T-helper 17 cell (primary cell): Measurements from ENCODE around the gene SENP1. TPM values are rescaled to one million over a fixed set of nuclear protein-coding genes. Genes with fewer than 3 reads are reported as not detected.

Source experiments
- ATAC-seq: fragments of 150-1000 bp; cut with Tn5 transposase; 2 replicates; pipeline ENCODE4 v1.10.0; 2021; ENCODE audit warnings: mild to moderate bottlenecking, moderate library complexity
- DNase-seq, 3 donors: peaks; one replicate each; pipeline versions ENCODE4 v3.0.0 to v3.0.0-alpha.2; 2020 to 2021
- H3K9me3 ChIP-seq: one replicate; pipeline ENCODE4 v1.7.0; 2013; ENCODE audit warnings: low read length, mild to moderate bottlenecking; ENCODE audit not compliant: control insufficient read depth, poor library complexity, severe bottlenecking
- H3K27ac Mint-ChIP-seq: one replicate; pipeline ENCODE4 v1.8.0; 2022; ENCODE audit warnings: mild to moderate bottlenecking, moderate library complexity, mixed read lengths
- H3K27me3 Mint-ChIP-seq: one replicate; pipeline ENCODE4 v1.8.0; 2022; ENCODE audit warnings: mixed read lengths
- H3K36me3 Mint-ChIP-seq: one replicate; pipeline ENCODE4 v1.8.0; 2022; ENCODE audit warnings: low read depth, mixed read lengths
- H3K4me1 Mint-ChIP-seq: one replicate; pipeline ENCODE4 v1.8.0; 2022; ENCODE audit warnings: mild to moderate bottlenecking, mixed read lengths
- H3K4me3 Mint-ChIP-seq: one replicate; pipeline ENCODE4 v1.8.0; 2022; ENCODE audit warnings: mild to moderate bottlenecking, moderate library complexity, mixed read lengths
- total RNA-seq, 4 donors: library from RNA in 2 of 4; stranded (reverse) in 2 of 4; gene quantifications; one replicate each; pipeline ENCODE4 v1.2.3 and lab custom pipeline; 2022 to 2026

The SENP1 gene
- total RNA-seq (10 to 100 TPM; 26.9 to 33.8 TPM), total RNA-seq (lab: John Stamatoyannopoulos, UW) (37.5 to 54.7 reads per million in 2 donors)

GRCh38 chr12:48105867-48106680, at the start of gene SENP1:
SENP1 (minus strand) TSS chr12:48106079; CDS start chr12:48101472, 4,607 bp downstream.
- H3K27ac Mint-ChIP-seq, result peak within 1 kb of the TSS; percentile 99
- H3K4me3 Mint-ChIP-seq, result peak within 1 kb of the TSS; percentile 99
- no peaks in the 10 kb centered on the region for H3K27me3 Mint-ChIP-seq
- H3K4me1 Mint-ChIP-seq, result peaks cover 57% of the 10 kb centered on the region
- peaks cover 7% of the 10 kb centered on the region for H3K36me3 Mint-ChIP-seq
- DNase-seq (peak; percentile 79 to 86 (median 81)), ATAC-seq (peak; percentile 79)
- H3K9me3 ChIP-seq, result no peaks in the 10 kb centered on the region

GRCh38 chr12:48151103-48151771, 45.4 kb upstream of the SENP1 start:
- H3K9me3 ChIP-seq, result no peaks in the 10 kb centered on the region
- peaks cover 4% of the 10 kb centered on the region for H3K36me3 Mint-ChIP-seq
- H3K4me3 Mint-ChIP-seq, result no peak overlapping the region
- H3K27me3 Mint-ChIP-seq, result no peaks in the 10 kb centered on the region
- peak overlapping the region; percentile 74 for H3K27ac Mint-ChIP-seq
- no peak for ATAC-seq
- no peak for DNase-seq
- peaks cover 9% of the 10 kb centered on the region for H3K4me1 Mint-ChIP-seq

GRCh38 chr12:48145981-48146380, 40.1 kb upstream of the SENP1 start:
- H3K4me1 Mint-ChIP-seq, result no peaks in the 10 kb centered on the region
- H3K27me3 Mint-ChIP-seq, result no peaks in the 10 kb centered on the region
- no peaks in the 10 kb centered on the region for H3K9me3 ChIP-seq
- ATAC-seq (no peak), DNase-seq (no peak)
- H3K27ac Mint-ChIP-seq, result peak overlapping the region; percentile 16
- H3K4me3 Mint-ChIP-seq, result no peak overlapping the region
- H3K36me3 Mint-ChIP-seq, result peaks cover 2% of the 10 kb centered on the region

GRCh38 chr12:48143898-48144297, 38.0 kb upstream of the SENP1 start:
- no peaks in the 10 kb centered on the region for H3K9me3 ChIP-seq
- Mint-ChIP-seq H3K27me3 (no peaks in the 10 kb centered on the region), H3K4me1 (no peaks in the 10 kb centered on the region), H3K27ac (no peak overlapping the region), H3K4me3 (no peak overlapping the region), H3K36me3 (no peaks in the 10 kb centered on the region)
- DNase-seq (no peak), ATAC-seq (no peak)

DNA sequence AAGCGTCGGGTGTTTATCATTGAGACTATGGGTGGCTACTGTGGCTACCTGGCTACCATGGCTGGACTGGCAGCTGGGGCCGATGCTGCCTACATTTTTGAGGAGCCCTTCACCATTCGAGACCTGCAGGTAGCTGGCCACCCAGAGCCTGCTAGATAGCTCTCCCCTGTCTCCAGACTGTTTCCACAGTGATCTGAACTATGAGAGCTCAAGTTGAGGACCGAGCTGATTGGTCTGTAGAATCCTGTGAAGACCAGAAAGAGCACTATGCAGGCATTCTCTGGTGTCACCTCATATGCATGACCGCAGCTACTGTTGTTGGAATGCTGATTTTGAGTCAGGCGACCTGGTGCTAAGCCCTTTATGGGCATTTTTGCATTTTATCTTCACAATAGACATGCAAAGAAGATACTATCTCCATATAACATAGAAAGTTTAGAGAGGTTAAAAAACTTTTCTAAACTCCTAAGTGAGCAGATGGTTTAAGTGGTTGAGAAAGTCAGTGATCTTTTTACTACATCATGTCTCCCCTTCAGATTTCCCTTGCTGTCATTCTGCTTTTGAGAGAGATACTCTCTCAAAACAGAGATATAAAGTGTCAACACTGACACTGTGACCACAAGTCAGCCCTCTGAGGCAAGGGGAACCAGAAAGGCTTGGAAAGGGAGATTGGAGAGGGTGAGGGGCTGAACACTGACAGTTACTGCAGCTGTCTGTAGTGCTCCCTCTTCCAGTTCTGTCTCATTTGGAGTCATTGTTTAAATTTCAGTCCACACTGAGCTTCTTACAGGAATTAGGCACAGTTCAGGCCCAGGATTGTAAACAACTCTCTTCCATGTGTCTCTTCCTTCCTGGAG, 37.2 kb upstream of the SENP1 start:
- H3K27me3 Mint-ChIP-seq, result no peaks in the 10 kb centered on the region
- H3K27ac Mint-ChIP-seq, result no peak overlapping the region

GRCh38 chr12:48135027-48135426, 29.1 kb upstream of the SENP1 start:
- H3K27ac Mint-ChIP-seq, result no peak overlapping the region
- no peak for ATAC-seq
- no peaks in the 10 kb centered on the region for H3K9me3 ChIP-seq
- H3K4me3 Mint-ChIP-seq, result no peak overlapping the region
- no peaks in the 10 kb centered on the region for H3K4me1 Mint-ChIP-seq
- no peak for DNase-seq
- no peaks in the 10 kb centered on the region for H3K27me3 Mint-ChIP-seq
- H3K36me3 Mint-ChIP-seq, result peaks cover 6% of the 10 kb centered on the region

More for the DNA sequence above, 37.2 kb upstream of the SENP1 start:
- no peaks in the 10 kb centered on the region for H3K9me3 ChIP-seq
- no peaks in the 10 kb centered on the region for H3K36me3 Mint-ChIP-seq
- no peak overlapping the region for H3K4me3 Mint-ChIP-seq
- DNase-seq (no peak), ATAC-seq (no peak)
- H3K4me1 Mint-ChIP-seq, result no peaks in the 10 kb centered on the region

DNA sequence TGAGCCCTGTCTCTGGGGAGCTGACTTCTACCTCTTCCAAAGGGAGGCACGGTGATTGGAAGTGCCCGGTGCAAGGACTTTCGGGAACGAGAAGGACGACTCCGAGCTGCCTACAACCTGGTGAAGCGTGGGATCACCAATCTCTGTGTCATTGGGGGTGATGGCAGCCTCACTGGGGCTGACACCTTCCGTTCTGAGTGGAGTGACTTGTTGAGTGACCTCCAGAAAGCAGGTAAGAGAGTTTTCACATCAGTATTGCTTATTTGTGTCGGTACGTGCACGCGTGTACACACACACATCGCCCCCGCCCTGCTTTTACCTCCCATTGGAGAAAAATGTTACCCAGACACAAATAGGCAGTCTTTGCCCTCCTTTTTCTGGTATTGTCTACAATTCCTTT, 26.9 kb upstream of the SENP1 start:
- Mint-ChIP-seq H3K27ac (no peak overlapping the region), H3K4me3 (no peak overlapping the region), H3K36me3 (peaks cover 9% of the 10 kb centered on the region), H3K4me1 (no peaks in the 10 kb centered on the region), H3K27me3 (no peaks in the 10 kb centered on the region)
- DNase-seq (no peak), ATAC-seq (no peak)
- H3K9me3 ChIP-seq, result no peaks in the 10 kb centered on the region

DNA sequence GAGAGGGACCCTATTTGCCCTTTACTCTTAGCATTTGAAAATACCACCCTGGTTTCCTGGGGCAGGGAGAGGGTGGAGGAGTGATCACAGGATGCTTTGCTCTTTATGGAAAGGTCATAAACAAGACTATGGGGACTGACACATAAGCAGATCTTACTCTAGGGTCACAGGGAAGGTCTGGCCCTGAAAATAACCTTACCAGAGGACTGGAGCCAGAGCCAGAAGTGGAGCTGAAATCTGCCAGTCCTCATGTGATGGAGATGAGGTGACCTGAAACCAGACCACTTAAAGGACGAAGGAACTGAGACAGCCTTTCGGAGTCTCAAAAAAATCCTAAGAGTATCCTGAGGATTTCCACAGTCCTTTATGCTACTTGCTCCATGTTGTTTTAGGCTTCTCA, 25.6 kb upstream of the SENP1 start:
- DNase-seq, result no peak
- no peak for ATAC-seq
- Mint-ChIP-seq H3K4me1 (peaks cover 2% of the 10 kb centered on the region), H3K36me3 (peaks cover 16% of the 10 kb centered on the region), H3K4me3 (no peak overlapping the region), H3K27me3 (no peaks in the 10 kb centered on the region), H3K27ac (no peak overlapping the region)
- no peaks in the 10 kb centered on the region for H3K9me3 ChIP-seq

DNA sequence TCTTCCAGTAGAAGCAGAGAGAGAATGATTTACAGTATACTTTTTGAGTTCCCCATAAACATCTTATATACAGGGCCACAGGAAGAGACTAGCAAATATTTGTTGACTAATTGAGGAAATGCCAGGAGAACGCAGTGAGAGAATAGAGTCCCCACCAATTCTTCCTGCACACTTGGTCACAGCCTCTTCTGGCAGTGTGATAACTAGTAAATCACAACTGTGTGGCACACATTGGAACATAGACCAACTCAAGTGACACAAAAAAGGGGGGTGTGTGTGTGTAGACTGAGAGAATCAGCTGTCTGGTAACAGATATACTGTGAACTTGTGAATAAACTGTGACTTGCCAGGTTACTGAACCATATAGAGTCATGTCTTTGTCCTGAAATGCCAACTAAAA, 23.5 kb upstream of the SENP1 start:
- no peak overlapping the region for H3K4me3 Mint-ChIP-seq
- peaks cover 11% of the 10 kb centered on the region for H3K36me3 Mint-ChIP-seq
- ATAC-seq (no peak), DNase-seq (no peak)
- peaks cover 2% of the 10 kb centered on the region for H3K4me1 Mint-ChIP-seq
- H3K9me3 ChIP-seq, result no peaks in the 10 kb centered on the region
- H3K27ac Mint-ChIP-seq, result no peak overlapping the region
- H3K27me3 Mint-ChIP-seq, result no peaks in the 10 kb centered on the region

DNA sequence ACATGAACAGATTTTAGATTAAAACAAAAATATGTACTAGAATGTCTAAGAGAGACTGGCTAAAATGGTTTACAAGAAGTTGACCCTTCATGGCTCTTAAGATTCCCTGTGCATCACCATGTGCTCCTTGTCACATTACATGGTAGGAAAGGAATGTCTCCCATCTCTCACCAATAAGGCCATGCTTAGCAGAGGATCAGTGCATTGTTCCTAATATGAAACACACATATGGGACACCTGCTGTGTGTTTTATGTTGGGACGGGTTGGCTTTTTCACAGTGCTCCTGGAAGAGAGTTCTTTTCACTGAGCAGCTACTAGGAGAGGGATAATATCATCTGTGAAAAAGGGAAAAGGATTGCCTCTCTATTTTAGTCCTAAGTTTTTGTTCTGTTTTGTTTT, 22.9 kb upstream of the SENP1 start:
- Mint-ChIP-seq H3K27ac (no peak overlapping the region), H3K4me1 (peaks cover 5% of the 10 kb centered on the region), H3K36me3 (peaks cover 14% of the 10 kb centered on the region), H3K4me3 (no peak overlapping the region), H3K27me3 (no peaks in the 10 kb centered on the region)
- H3K9me3 ChIP-seq, result no peaks in the 10 kb centered on the region
- DNase-seq (no peak), ATAC-seq (no peak)

DNA sequence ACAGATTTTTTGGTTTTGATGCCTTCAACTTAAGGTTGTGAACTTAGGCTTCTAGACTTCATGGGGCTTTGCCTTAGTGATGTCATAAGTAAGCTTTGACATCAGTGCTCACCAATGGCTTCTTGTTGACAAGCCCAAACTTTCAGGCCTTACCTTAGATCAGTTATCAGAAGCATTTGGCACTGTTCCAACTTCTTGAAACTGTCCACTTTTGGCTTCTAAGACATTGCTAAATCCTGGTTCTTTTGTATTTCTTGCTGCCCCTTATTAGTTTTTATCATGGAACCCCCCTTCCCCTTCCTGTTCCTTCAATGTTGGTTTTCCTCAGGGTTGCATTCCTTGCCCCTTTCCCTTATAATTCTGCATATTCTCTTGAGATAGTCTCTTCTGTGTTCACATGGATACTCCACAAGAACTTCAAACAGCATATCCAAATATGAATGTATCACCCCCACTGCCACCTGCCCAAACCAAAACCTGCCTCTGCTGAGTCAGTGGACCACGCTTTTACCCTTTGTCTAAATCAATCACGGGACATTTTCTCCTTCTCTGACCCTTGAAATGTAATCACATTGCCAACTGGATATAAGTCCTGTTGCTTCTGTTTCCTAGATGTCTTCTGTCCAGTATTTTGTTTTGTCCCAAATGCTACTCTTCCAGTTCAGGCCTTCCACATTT, 21.2 kb upstream of the SENP1 start:
- ATAC-seq, result no peak
- H3K36me3 Mint-ChIP-seq, result peaks cover 14% of the 10 kb centered on the region
- no peaks in the 10 kb centered on the region for H3K27me3 Mint-ChIP-seq
- no peaks in the 10 kb centered on the region for H3K9me3 ChIP-seq
- no peak for DNase-seq
- H3K4me1 Mint-ChIP-seq, result peaks cover 7% of the 10 kb centered on the region
- H3K4me3 Mint-ChIP-seq, result no peak overlapping the region
- H3K27ac Mint-ChIP-seq, result no peak overlapping the region

DNA sequence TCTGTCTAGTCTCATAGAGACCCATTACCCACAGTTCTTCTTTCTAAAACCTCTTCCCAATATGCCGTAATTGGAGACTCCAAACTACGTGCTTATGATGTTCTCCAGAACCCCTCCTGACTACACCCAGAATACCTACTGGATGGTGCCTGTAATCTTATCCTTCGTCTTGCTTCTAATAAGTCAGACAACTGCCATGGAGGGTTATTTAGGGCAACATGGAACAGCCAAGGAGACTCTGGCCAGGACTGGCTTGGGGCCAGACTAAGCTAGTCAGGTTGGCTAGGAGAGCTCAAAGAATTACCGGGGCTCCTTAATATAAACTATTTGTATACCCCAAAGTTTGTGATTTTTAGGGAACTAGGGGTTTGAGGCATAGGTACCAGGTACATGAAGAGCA, 20.1 kb upstream of the SENP1 start:
- DNase-seq (no peak), ATAC-seq (no peak)
- Mint-ChIP-seq H3K4me1 (peaks cover 15% of the 10 kb centered on the region), H3K27ac (no peak overlapping the region), H3K4me3 (no peak overlapping the region), H3K27me3 (no peaks in the 10 kb centered on the region), H3K36me3 (peaks cover 14% of the 10 kb centered on the region)
- no peaks in the 10 kb centered on the region for H3K9me3 ChIP-seq
